ENCODE measurements around the gene AKR1D1. TPM values are rescaled to one million over a fixed set of nuclear protein-coding genes. Genes with fewer than 3 reads are reported as not detected.

The AKR1D1 gene
- total RNA-seq, 2 experiments from 2014 or later = not detected

DNA sequence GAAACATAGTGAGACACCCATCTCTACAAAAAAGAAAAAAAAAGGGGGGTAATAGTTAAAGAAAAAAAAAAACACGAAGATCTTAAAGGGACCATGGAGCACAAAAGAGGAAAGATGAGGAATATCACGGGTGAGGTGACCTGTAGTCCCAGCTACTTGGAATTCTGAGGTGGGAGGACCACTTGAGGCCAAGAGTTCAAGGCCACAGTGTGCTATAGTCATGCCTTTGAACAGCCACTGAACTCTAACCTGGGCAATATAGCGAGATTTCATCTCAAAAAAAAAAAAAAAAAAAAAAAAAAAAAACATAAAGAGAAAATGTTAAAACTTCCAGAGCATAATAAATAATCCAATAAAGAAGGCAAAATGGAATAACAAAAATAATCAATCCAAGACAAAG, 23.6 kb downstream of the AKR1D1 start:
- Mint-ChIP-seq H3K36me3 (ENCODE audit: low read depth) (no peaks in the 10 kb centered on the region), H3K27ac (no peak overlapping the region), H3K4me3 (no peak overlapping the region), H3K9me3 (no peaks in the 10 kb centered on the region), H3K27me3 (no peaks in the 10 kb centered on the region), H3K4me1 (ENCODE audit: low read depth) (no peaks in the 10 kb centered on the region)
- DNase-seq (no peak), ATAC-seq (no peak)
- POLR2A ChIA-PET = no interaction called here
- CTCF ChIA-PET = no interaction called here
- TF ChIP-seq CTCF (IDR thresholded peaks at IDR 0.05) = no peak
- intact Hi-C loops (cut with micrococcal nuclease) = no loop called here

GRCh38 chr7:138105221-138105620, 29.0 kb downstream of the AKR1D1 start:
- TF ChIP-seq CTCF (IDR thresholded peaks at IDR 0.05) = no peak
- POLR2A ChIA-PET = no interaction called here
- H3K27ac Mint-ChIP-seq = no peak overlapping the region
- H3K36me3 Mint-ChIP-seq (ENCODE audit: low read depth) = no peaks in the 10 kb centered on the region
- CTCF ChIA-PET = no interaction called here
- H3K27me3 Mint-ChIP-seq = peaks cover 7% of the 10 kb centered on the region
- no peaks in the 10 kb centered on the region for H3K9me3 Mint-ChIP-seq
- DNase-seq (no peak), ATAC-seq (no peak)
- no peaks in the 10 kb centered on the region for H3K4me1 Mint-ChIP-seq (ENCODE audit: low read depth)
- intact Hi-C loops (cut with micrococcal nuclease) = no loop called here
- no peak overlapping the region for H3K4me3 Mint-ChIP-seq

DNA sequence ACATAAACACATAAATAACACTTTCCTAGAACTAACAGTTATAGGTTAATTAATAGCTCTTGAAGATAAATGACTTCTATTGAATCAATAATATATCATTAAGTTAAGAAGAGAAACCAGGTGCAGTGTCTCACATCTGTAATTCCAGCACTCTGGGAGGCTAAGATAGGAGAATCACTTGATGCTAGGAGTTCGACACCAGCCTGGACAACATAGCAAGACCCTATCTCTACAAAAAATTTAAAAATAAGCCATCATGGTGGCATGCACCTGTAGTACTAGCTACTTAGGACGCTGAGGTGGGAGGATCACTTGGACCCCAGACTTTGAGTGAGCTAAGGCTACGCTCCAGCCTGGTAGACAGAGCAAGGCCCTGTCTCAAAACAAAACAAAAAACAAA, 38.8 kb downstream of the AKR1D1 start:
- CTCF ChIA-PET = no interaction called here
- peaks cover 2% of the 10 kb centered on the region for H3K4me1 Mint-ChIP-seq (ENCODE audit: low read depth)
- no peak overlapping the region for H3K27ac Mint-ChIP-seq
- intact Hi-C loops (cut with micrococcal nuclease) = no loop called here
- H3K36me3 Mint-ChIP-seq (ENCODE audit: low read depth) = no peaks in the 10 kb centered on the region
- POLR2A ChIA-PET = no interaction called here
- TF ChIP-seq CTCF (IDR thresholded peaks at IDR 0.05) = no peak
- ATAC-seq (no peak), DNase-seq (no peak)
- H3K4me3 Mint-ChIP-seq = no peak overlapping the region
- H3K27me3 Mint-ChIP-seq = peaks cover 14% of the 10 kb centered on the region
- H3K9me3 Mint-ChIP-seq = no peaks in the 10 kb centered on the region

DNA sequence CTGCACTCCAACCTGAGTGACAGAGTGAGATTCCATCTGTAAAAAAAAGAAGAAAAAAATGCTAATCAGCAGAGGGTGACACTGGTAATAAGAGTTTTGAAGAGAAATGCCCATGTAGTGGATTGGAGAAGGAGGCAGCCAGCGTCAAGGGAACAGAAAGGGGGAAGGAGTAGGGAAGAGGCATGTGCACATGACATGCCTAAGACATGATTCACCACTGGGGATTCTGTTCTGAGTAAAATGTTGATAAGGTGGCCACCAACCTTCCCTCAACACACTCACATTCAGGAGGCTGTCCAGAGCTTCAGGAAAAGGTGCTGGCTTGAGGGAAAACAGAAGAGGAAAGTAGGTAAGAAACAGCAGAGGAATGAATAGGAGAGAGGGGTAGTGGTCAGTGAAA, 39.9 kb downstream of the AKR1D1 start:
- ATAC-seq = no peak
- POLR2A ChIA-PET = interaction anchor here (0.6 kb wide), 1 partner anchor 884 kb away, joined by 3 read pairs; no protein-coding TSS in a partner anchor
- intact Hi-C loops (cut with micrococcal nuclease) = no loop called here
- no peak for DNase-seq
- CTCF ChIA-PET = interaction anchor here (0.8 kb wide), 1 partner anchor 94 kb away, joined by 3 read pairs; no protein-coding TSS in a partner anchor
- peaks cover 10% of the 10 kb centered on the region for H3K27me3 Mint-ChIP-seq
- no peaks in the 10 kb centered on the region for H3K4me1 Mint-ChIP-seq (ENCODE audit: low read depth)
- H3K27ac Mint-ChIP-seq = no peak overlapping the region
- TF ChIP-seq CTCF (IDR thresholded peaks at IDR 0.05) = no peak
- no peaks in the 10 kb centered on the region for H3K36me3 Mint-ChIP-seq (ENCODE audit: low read depth)
- H3K9me3 Mint-ChIP-seq = no peaks in the 10 kb centered on the region
- no peak overlapping the region for H3K4me3 Mint-ChIP-seq

GRCh38 chr7:138116892-138117291, 40.6 kb downstream of the AKR1D1 start:
- ATAC-seq = no peak
- no peak overlapping the region for H3K27ac Mint-ChIP-seq

More at GRCh38 chr7:138116892-138117291, 40.6 kb downstream of the AKR1D1 start:
- CTCF ChIA-PET = interaction anchor here (0.8 kb wide), 1 partner anchor 95 kb away, joined by 3 read pairs; no protein-coding TSS in a partner anchor
- no peaks in the 10 kb centered on the region for H3K9me3 Mint-ChIP-seq
- H3K36me3 Mint-ChIP-seq (ENCODE audit: low read depth) = no peaks in the 10 kb centered on the region
- TF ChIP-seq CTCF (IDR thresholded peaks at IDR 0.05) = no peak
- POLR2A ChIA-PET = no interaction called here
- DNase-seq = no peak
- no peak overlapping the region for H3K4me3 Mint-ChIP-seq
- peaks cover 8% of the 10 kb centered on the region for H3K27me3 Mint-ChIP-seq
- H3K4me1 Mint-ChIP-seq (ENCODE audit: low read depth) = no peaks in the 10 kb centered on the region
- intact Hi-C loops (cut with micrococcal nuclease) = no loop called here

All from activated CD8-positive, alpha-beta T cell treated with anti-CD3 and anti-CD28 coated beads for 36 hours (primary cell).